HG02571 (cell line): ENCODE data around the gene MAP3K5.
"Not testable (repeated sequence)": the region's sequence is repeated elsewhere in the genome, so short reads cannot be mapped to it uniquely, and the experiment has no call there.

ENCODE experiments used
- ATAC-seq: cut with Tn5 transposase; IDR thresholded peaks from one replicate; pipeline ENCODE4 v1.9.1; 2021; ENCODE audit warnings: mild to moderate bottlenecking, moderate library complexity; ENCODE audit not compliant: unreplicated experiment

MAP3K5 gene

DNA sequence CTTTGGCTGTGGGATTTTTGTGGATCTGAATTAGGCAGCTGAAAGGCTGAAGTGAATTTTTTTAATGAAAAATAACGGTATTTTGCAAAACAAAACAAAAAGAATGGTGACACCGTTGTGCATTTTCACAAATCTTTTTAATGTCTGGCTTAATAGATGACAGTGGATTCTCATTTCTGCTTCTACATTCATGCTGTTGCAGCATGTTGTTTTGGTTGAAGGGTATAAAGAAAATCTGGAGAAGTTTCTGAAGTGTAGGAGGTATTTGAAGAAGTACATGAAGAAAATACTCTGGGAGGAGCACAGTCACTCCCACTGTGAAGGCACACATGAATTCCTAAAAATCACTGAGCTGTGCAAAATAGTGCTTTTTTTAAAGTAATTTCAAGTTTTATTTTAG, 3.1 kb upstream of the MAP3K5 start:
- ATAC-seq = no peak

DNA sequence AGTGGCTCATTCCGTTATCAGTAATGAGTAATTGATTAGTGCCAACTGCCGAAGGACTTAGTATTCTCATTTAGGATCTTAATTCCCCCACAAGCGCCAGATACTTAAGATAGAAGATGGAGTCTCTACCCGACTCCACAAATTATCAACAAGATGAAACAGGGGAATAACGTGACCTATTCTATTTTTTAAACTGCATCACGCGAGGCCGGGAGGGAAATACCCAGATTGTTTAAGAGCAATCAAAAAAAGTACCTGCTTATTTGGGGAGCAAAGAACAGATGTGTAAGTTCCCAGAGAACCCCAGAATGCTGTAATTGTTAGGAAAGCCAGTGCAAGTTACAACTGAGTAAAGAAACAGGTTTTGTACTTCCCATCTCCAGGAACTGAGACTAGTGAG, 1.1 kb upstream of the MAP3K5 start:
- ATAC-seq = no peak

GRCh38 chr6:136792095-136792409, 225 bp downstream of the MAP3K5 start:
- no peak for ATAC-seq

- peak; percentile 33 for ATAC-seq
These were observed 782 bp downstream of the MAP3K5 start for GRCh38 chr6:136791296-136792094.

GRCh38 chr6:136790411-136791295, 1.6 kb downstream of the MAP3K5 start:
- ATAC-seq = no peak

GRCh38 chr6:136789440-136789839, 2.8 kb downstream of the MAP3K5 start:
- not testable (repeated sequence) for ATAC-seq

- ATAC-seq = no peak
These were observed 4.0 kb downstream of the MAP3K5 start for GRCh38 chr6:136788069-136788902.

GRCh38 chr6:136787726-136788068, 4.6 kb downstream of the MAP3K5 start:
- ATAC-seq = no peak

DNA sequence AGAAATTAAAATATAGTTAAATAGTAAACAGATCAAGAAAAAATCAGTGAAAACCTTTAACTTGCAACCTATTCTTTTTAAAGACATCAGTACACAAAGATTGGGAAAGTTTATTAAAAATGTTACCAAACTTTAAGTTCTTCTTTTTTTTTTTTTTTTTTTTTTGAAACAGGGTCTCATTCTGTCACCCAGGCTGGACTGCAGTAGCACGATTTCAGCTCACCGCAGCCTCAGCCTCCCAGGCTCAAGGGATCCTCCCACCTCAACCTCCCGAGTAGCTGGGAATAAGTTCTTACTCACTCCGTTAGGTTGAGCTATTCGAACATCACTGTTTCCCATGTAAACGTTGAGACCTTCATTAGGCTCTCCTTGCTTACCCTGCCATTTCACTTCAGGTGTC, 5.6 kb downstream of the MAP3K5 start:
- ATAC-seq = no peak

DNA sequence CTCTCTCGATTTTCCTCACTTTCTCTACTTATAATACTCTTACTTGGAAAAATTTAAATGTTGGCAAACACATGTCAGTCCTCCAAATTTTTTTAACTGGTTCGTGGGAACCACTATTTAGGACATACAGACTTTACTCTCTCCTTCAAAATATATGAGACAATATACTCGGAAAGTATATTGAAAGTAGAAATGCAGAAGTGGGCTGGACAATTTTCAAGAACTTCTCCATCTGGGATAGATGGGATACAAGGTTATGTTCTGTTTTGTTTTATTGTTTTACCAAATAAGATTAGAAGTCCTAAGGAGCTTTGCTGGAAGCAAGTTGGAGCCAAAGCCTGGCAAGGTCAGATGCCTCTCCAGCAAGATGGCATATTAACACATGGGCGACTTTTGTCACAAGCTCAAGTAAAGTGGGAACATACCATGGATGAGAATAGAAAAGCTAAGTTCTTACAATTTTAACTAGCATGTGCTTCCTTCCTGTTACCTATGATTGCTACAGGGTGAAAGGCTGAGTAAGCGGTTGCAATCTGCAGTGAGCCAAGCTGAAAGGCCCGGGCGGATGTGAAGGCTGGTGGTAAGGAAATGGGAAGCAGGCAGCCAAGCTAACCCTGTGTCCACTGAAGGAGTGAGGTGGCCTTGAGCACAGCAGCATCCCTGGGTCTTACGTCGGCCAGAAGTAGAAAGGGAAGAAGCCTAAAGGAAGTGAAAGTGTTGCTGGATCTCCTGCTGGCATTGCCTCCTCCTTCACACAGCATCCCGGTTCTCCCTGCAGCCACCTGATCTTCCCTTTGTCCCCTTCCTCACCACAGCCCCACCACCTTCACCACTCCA, 7.1 kb downstream of the MAP3K5 start:
- ATAC-seq = no peak

DNA sequence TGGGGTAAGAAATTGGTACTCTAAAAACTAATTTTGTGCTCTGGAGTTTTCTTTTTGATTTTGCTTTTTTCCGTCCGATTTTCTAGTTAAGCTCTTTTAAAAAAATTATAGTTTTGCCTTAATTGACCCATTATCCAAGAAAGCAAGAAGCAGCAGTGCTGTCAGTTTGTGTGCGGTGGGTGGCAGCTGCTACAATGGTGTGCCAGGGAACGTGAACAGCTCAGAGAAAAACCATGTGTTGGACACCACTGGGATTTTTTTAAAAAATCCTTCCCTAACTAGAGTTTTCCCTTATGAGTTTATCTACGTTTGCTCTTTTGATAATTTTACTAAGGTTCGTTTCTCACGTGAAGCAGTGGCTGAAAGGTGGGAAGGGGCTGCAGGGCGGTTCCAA, 8.0 kb downstream of the MAP3K5 start:
- ATAC-seq = no peak

GRCh38 chr6:136783495-136784270, 8.6 kb downstream of the MAP3K5 start:
- peak; percentile 55 for ATAC-seq

DNA sequence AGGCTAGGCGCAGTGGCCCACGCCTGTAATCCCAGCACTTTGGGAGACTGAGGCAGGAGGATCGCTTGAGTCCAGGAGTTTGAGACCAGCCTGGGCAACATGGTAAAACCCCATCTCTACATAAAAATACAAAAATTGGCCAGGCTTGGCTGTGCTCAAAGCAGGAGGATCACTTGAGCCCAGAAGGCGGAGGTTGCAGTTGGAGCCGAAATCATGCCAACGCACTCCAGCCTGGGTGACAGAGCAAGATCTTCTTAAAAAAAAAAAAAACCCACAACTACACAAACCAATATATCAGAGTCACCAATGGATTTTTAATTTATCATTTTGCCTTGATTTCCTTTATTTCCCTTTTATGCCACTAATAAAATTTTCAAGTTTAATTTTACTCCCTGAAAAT, 9.3 kb downstream of the MAP3K5 start:
- ATAC-seq = no peak

GRCh38 chr6:136782021-136782770, 10.1 kb downstream of the MAP3K5 start:
- no peak for ATAC-seq

DNA sequence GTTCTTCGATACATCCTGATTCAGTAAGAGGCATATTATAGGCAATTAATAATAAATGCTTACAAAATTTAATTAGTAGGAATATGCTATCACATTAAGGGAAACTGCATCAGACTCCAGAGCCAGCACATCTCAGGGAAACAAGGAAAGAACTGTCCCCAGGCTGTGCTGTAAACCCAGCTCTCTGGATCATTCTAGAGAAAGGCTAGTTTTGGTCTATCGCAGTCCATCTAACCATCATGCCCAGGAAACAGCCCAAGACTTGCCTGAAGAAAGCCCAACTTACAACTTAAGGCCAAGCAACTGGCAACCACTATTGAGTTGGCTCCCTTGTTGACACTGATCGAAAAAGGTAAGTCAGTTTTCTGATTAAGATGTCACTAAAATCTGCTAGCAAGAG, 11.3 kb downstream of the MAP3K5 start:
- no peak for ATAC-seq

DNA sequence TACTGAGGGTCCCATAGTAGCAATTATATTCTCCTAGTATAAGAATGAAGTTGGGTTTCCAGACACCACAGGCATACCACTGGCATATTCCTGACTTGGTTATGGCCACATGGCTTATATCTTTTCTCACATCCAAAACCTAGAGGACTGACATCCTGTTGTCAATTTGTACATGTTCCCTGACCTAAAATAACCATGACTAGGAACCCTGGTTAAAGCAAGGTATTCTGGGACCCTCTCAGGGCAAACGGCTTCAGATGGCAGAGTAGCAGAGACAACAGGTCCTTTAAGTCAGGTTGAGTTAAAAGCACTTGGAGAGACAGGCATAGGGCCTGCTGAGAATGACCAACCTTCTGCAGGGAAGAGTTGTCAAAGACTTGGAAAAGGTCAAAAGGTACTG, 12.6 kb downstream of the MAP3K5 start:
- no peak for ATAC-seq

DNA sequence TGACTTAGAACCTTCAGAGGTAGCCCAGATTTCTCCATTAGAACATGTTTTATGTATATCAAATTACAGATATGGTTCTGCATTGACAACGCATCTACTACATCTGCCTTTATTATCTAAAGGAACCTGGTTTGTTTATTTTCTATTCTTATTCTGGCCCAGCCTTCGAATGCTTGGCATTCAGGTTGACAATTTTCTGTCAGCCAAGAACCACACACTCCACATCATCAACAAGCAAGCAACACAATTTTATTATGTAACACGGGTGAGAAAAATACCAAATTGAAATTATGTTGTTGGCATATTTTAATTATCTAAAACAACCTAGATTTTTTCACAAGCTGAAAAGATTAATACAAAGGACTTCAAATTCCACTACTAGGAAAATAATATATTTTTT, 14.6 kb downstream of the MAP3K5 start:
- no peak for ATAC-seq

- no peak for ATAC-seq
These were observed 16.7 kb downstream of the MAP3K5 start for GRCh38 chr6:136775548-136775947.

DNA sequence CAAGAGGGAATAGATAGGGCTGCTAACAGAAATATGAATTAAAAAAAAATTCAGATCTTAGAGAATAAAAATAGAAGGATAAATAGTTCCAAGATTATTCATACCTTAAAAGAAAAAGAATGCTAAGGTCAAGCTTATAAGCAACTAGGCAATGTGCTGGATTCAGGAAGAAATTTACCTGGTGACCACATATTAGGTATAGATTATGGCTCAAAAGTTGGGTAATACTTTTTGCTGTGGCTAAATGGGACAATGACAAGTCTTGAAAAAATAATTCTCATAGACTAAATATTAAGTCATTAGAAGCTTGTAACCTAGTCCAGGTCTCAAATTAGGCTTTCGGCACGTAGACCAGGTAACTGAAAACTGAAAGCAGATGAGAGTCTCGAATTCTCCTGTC, 17.2 kb downstream of the MAP3K5 start:
- no peak for ATAC-seq
